Middle frontal gyrus (tissue), 1 donor: Measurements from ENCODE around the gene SIKE1.
"Not testable (repeated sequence)": the region's sequence is repeated elsewhere in the genome, so short reads cannot be mapped to it uniquely, and the experiment has no call there.

Experiments used
- DNase-seq: peaks from one replicate; pipeline ENCODE4 v3.0.0-alpha.2; 2015; ENCODE audit warnings: low spot score; ENCODE audit errors: extremely low spot score

SIKE1 gene

GRCh38 chr1:114755006-114755931 lies 25.2 kb downstream of the SIKE1 start:
- DNase-seq, result no peak

- DNase-seq, result not testable (repeated sequence)
These were observed 26.8 kb downstream of the SIKE1 start for GRCh38 chr1:114753702-114754101.

GRCh38 chr1:114753143-114753542 lies 27.3 kb downstream of the SIKE1 start:
- DNase-seq, result no peak

GRCh38 chr1:114750780-114751179 lies 29.7 kb downstream of the SIKE1 start:
- no peak for DNase-seq

- no peak for DNase-seq
These were observed 30.6 kb downstream of the SIKE1 start for GRCh38 chr1:114749835-114750234.

GRCh38 chr1:114746450-114747121 lies 33.9 kb downstream of the SIKE1 start:
- DNase-seq, result no peak

GRCh38 chr1:114745291-114745690 lies 35.2 kb downstream of the SIKE1 start:
- no peak for DNase-seq

GRCh38 chr1:114741963-114742746 lies 38.3 kb downstream of the SIKE1 start:
- DNase-seq, result no peak

GRCh38 chr1:114740331-114740730 lies 40.2 kb downstream of the SIKE1 start:
- DNase-seq, result no peak

GRCh38 chr1:114737314-114737849 lies 43.1 kb downstream of the SIKE1 start:
- DNase-seq, result no peak

GRCh38 chr1:114735479-114735878 lies 45.0 kb downstream of the SIKE1 start:
- no peak for DNase-seq

GRCh38 chr1:114729782-114730181 lies 50.7 kb downstream of the SIKE1 start:
- DNase-seq, result no peak

GRCh38 chr1:114728553-114728952 lies 51.9 kb downstream of the SIKE1 start:
- no peak for DNase-seq

- no peak for DNase-seq
These were observed 55.3 kb downstream of the SIKE1 start for GRCh38 chr1:114725230-114725629.

GRCh38 chr1:114723915-114724314 lies 56.6 kb downstream of the SIKE1 start:
- DNase-seq, result no peak

- DNase-seq, result no peak
These were observed 57.0 kb downstream of the SIKE1 start for GRCh38 chr1:114723457-114723856.

GRCh38 chr1:114720492-114720891 lies 60.0 kb downstream of the SIKE1 start:
- no peak for DNase-seq
